Astrocyte (in vitro differentiated cells and primary cell): Measurements from ENCODE around the gene ARHGAP25.

Experiments
- CTCF ChIP-seq: IDR thresholded peaks from 2 replicates; pipeline ENCODE4 v1.5.1; 2011; ENCODE audit warnings: low read depth, mild to moderate bottlenecking, inconsistent platforms, low read length, moderate library complexity; ENCODE audit not compliant: insufficient read depth
- EZH2 ChIP-seq: IDR thresholded peaks from 2 replicates; pipeline ENCODE4 v1.6.1; 2012; ENCODE audit warnings: mild to moderate bottlenecking, low read length, inconsistent platforms; ENCODE audit not compliant: insufficient read depth

GRCh38 chr2:68779595-68779994 is 45.0 kb downstream of the ARHGAP25 start:
- TF ChIP-seq CTCF: no peak
- TF ChIP-seq EZH2: no peak
